Stimulated activated memory B cell treated with anti-CD40 and anti-IgM and Interleukin-4, amounts not matched to agents 10 μg/mL and 1 μg/mL and 100 μg/mL, for 72 hours (primary cell): ENCODE results near the gene VASH2.

Source experiments
- ATAC-seq: fragments of 150-1000 bp; cut with Tn5 transposase; 2 replicates; pipeline ENCODE4 v1.10.0; 2021
- H3K27ac Mint-ChIP-seq: one replicate; pipeline ENCODE4 v1.8.0; 2022; ENCODE audit warnings: mild to moderate bottlenecking, mixed read lengths
- H3K27me3 Mint-ChIP-seq: one replicate; pipeline ENCODE4 v1.8.0; 2022; ENCODE audit warnings: mixed read lengths
- H3K36me3 Mint-ChIP-seq: one replicate; pipeline ENCODE4 v1.8.0; 2022; ENCODE audit warnings: mixed read lengths
- H3K4me1 Mint-ChIP-seq: one replicate; pipeline ENCODE4 v1.8.0; 2022; ENCODE audit warnings: mixed read lengths
- H3K4me3 Mint-ChIP-seq: one replicate; pipeline ENCODE4 v1.8.0; 2022; ENCODE audit warnings: mild to moderate bottlenecking, moderate library complexity, mixed read lengths
- H3K9me3 Mint-ChIP-seq: one replicate; pipeline ENCODE4 v1.8.0; 2022; ENCODE audit warnings: mixed read lengths

The VASH2 gene

GRCh38 chr1:212944229-212944901, 6.0 kb upstream of the VASH2 start:
- Mint-ChIP-seq H3K27me3 (no peaks in the 10 kb centered on the region), H3K9me3 (no peaks in the 10 kb centered on the region), H3K36me3 (no peaks in the 10 kb centered on the region), H3K4me3 (no peak overlapping the region), H3K27ac (peak overlapping the region; percentile 55), H3K4me1 (peaks cover 38% of the 10 kb centered on the region)
- ATAC-seq, result peak; percentile 85

- H3K27me3 Mint-ChIP-seq, result peaks cover 2% of the 10 kb centered on the region
- ATAC-seq, result no peak
- no peaks in the 10 kb centered on the region for H3K9me3 Mint-ChIP-seq
- H3K36me3 Mint-ChIP-seq, result no peaks in the 10 kb centered on the region
- peak overlapping the region; percentile 55 for H3K27ac Mint-ChIP-seq
- H3K4me1 Mint-ChIP-seq, result peaks cover 40% of the 10 kb centered on the region
- no peak overlapping the region for H3K4me3 Mint-ChIP-seq
These were observed 5.3 kb upstream of the VASH2 start for GRCh38 chr1:212945056-212945455.

- peaks cover 7% of the 10 kb centered on the region for H3K27me3 Mint-ChIP-seq
- no peaks in the 10 kb centered on the region for H3K36me3 Mint-ChIP-seq
- H3K4me1 Mint-ChIP-seq, result peaks cover 45% of the 10 kb centered on the region
- H3K4me3 Mint-ChIP-seq, result no peak overlapping the region
- H3K27ac Mint-ChIP-seq, result peak overlapping the region; percentile 22
- H3K9me3 Mint-ChIP-seq, result no peaks in the 10 kb centered on the region
- no peak for ATAC-seq
These were observed 4.7 kb upstream of the VASH2 start for GRCh38 chr1:212945463-212946160.

- Mint-ChIP-seq H3K36me3 (no peaks in the 10 kb centered on the region), H3K4me1 (peaks cover 52% of the 10 kb centered on the region), H3K4me3 (no peak overlapping the region)
These were observed 3.5 kb upstream of the VASH2 start for GRCh38 chr1:212946872-212947271.

GRCh38 chr1:212949771-212950170, 570 bp upstream of the VASH2 start:
- Mint-ChIP-seq H3K27me3 (peaks cover 13% of the 10 kb centered on the region), H3K4me1 (peaks cover 45% of the 10 kb centered on the region), H3K4me3 (peak overlapping the region; percentile 83), H3K9me3 (no peaks in the 10 kb centered on the region), H3K27ac (peak overlapping the region; percentile 57), H3K36me3 (peaks cover 7% of the 10 kb centered on the region)
- no peak for ATAC-seq

More at GRCh38 chr1:212946872-212947271, 3.5 kb upstream of the VASH2 start:
- ATAC-seq, result no peak
- Mint-ChIP-seq H3K9me3 (no peaks in the 10 kb centered on the region), H3K27me3 (peaks cover 13% of the 10 kb centered on the region), H3K27ac (peak overlapping the region; percentile 22)

- peak; percentile 2 for ATAC-seq
- H3K27me3 Mint-ChIP-seq, result peaks cover 13% of the 10 kb centered on the region
- no peaks in the 10 kb centered on the region for H3K9me3 Mint-ChIP-seq
- H3K36me3 Mint-ChIP-seq, result peaks cover 7% of the 10 kb centered on the region
- H3K4me1 Mint-ChIP-seq, result peaks cover 45% of the 10 kb centered on the region
- peak overlapping the region; percentile 83 for H3K4me3 Mint-ChIP-seq
- H3K27ac Mint-ChIP-seq, result peak overlapping the region; percentile 57
These were observed 995 bp downstream of the VASH2 start for GRCh38 chr1:212951126-212951946.

GRCh38 chr1:212951947-212952640, 1.8 kb downstream of the VASH2 start:
- no peak overlapping the region for H3K27ac Mint-ChIP-seq
- peaks cover 7% of the 10 kb centered on the region for H3K36me3 Mint-ChIP-seq
- peaks cover 13% of the 10 kb centered on the region for H3K27me3 Mint-ChIP-seq
- ATAC-seq, result no peak
- H3K4me3 Mint-ChIP-seq, result peak overlapping the region; percentile 25
- peaks cover 39% of the 10 kb centered on the region for H3K4me1 Mint-ChIP-seq
- no peaks in the 10 kb centered on the region for H3K9me3 Mint-ChIP-seq

- Mint-ChIP-seq H3K4me1 (peaks cover 39% of the 10 kb centered on the region), H3K9me3 (no peaks in the 10 kb centered on the region), H3K4me3 (no peak overlapping the region), H3K27ac (no peak overlapping the region), H3K36me3 (peaks cover 7% of the 10 kb centered on the region), H3K27me3 (peaks cover 13% of the 10 kb centered on the region)
- no peak for ATAC-seq
These were observed 2.3 kb downstream of the VASH2 start for GRCh38 chr1:212952641-212952976.

GRCh38 chr1:212953321-212953720, 3.0 kb downstream of the VASH2 start:
- H3K9me3 Mint-ChIP-seq, result no peaks in the 10 kb centered on the region
- H3K4me3 Mint-ChIP-seq, result no peak overlapping the region
- H3K27me3 Mint-ChIP-seq, result peaks cover 13% of the 10 kb centered on the region
- H3K36me3 Mint-ChIP-seq, result peaks cover 7% of the 10 kb centered on the region
- no peak overlapping the region for H3K27ac Mint-ChIP-seq
- ATAC-seq, result no peak
- peaks cover 39% of the 10 kb centered on the region for H3K4me1 Mint-ChIP-seq

- H3K36me3 Mint-ChIP-seq, result peaks cover 12% of the 10 kb centered on the region
- no peak for ATAC-seq
- no peaks in the 10 kb centered on the region for H3K9me3 Mint-ChIP-seq
- H3K4me3 Mint-ChIP-seq, result no peak overlapping the region
- H3K27me3 Mint-ChIP-seq, result peaks cover 21% of the 10 kb centered on the region
- H3K4me1 Mint-ChIP-seq, result peaks cover 48% of the 10 kb centered on the region
- no peak overlapping the region for H3K27ac Mint-ChIP-seq
These were observed 4.2 kb downstream of the VASH2 start for GRCh38 chr1:212954514-212954913.

- H3K27ac Mint-ChIP-seq, result no peak overlapping the region
- peaks cover 12% of the 10 kb centered on the region for H3K36me3 Mint-ChIP-seq
- no peaks in the 10 kb centered on the region for H3K9me3 Mint-ChIP-seq
- H3K27me3 Mint-ChIP-seq, result peaks cover 19% of the 10 kb centered on the region
- no peak overlapping the region for H3K4me3 Mint-ChIP-seq
- peak; percentile 36 for ATAC-seq
- peaks cover 52% of the 10 kb centered on the region for H3K4me1 Mint-ChIP-seq
These were observed 4.8 kb downstream of the VASH2 start for GRCh38 chr1:212955098-212955497.

- Mint-ChIP-seq H3K27ac (no peak overlapping the region), H3K9me3 (no peaks in the 10 kb centered on the region), H3K27me3 (peaks cover 9% of the 10 kb centered on the region), H3K36me3 (peaks cover 12% of the 10 kb centered on the region), H3K4me1 (peaks cover 46% of the 10 kb centered on the region), H3K4me3 (peak overlapping the region; percentile 5)
- no peak for ATAC-seq
These were observed 5.8 kb downstream of the VASH2 start for GRCh38 chr1:212955961-212956620.

GRCh38 chr1:212957546-212957945, 7.2 kb downstream of the VASH2 start:
- Mint-ChIP-seq H3K4me1 (peaks cover 38% of the 10 kb centered on the region), H3K27me3 (peaks cover 8% of the 10 kb centered on the region), H3K27ac (no peak overlapping the region), H3K36me3 (peaks cover 19% of the 10 kb centered on the region), H3K9me3 (no peaks in the 10 kb centered on the region), H3K4me3 (no peak overlapping the region)
- no peak for ATAC-seq

- H3K4me1 Mint-ChIP-seq, result peaks cover 38% of the 10 kb centered on the region
- H3K27me3 Mint-ChIP-seq, result peaks cover 8% of the 10 kb centered on the region
- H3K9me3 Mint-ChIP-seq, result no peaks in the 10 kb centered on the region
- H3K36me3 Mint-ChIP-seq, result peaks cover 19% of the 10 kb centered on the region
- no peak overlapping the region for H3K27ac Mint-ChIP-seq
- H3K4me3 Mint-ChIP-seq, result no peak overlapping the region
- ATAC-seq, result no peak
These were observed 7.8 kb downstream of the VASH2 start for GRCh38 chr1:212958175-212958574.
